Breast epithelium (tissue), 4 donors: Measurements from ENCODE around the gene COX10. TPM values are rescaled to one million over a fixed set of nuclear protein-coding genes. Genes with fewer than 3 reads are reported as not detected.

Experiments used
- DNase-seq, 2 donors: peaks; one replicate each; pipeline ENCODE4 v3.0.0-alpha.2; 2019; ENCODE audit warnings: low spot score in 2 of 2
- H3K27ac ChIP-seq, 2 donors: fragments of 200-600 bp; sonication (generic) in 1 of 2; one replicate each; pipeline ENCODE4 v1.5.1; 2016 to 2019; ENCODE audit warnings: mild to moderate bottlenecking in 1 of 2
- H3K27me3 ChIP-seq, 2 donors: fragments of 200-600 bp; sonication (generic) in 1 of 2; one replicate each; pipeline versions ENCODE4 v1.5.1 to v1.6.0; 2017 to 2019; ENCODE audit warnings: control low read depth in 1 of 2, mild to moderate bottlenecking in 1 of 2
- H3K36me3 ChIP-seq: fragments of 200-600 bp; one replicate; pipeline ENCODE4 v1.5.1; 2019
- H3K4me1 ChIP-seq, 2 donors: fragments of 200-600 bp; sonication (generic); one replicate each; pipeline ENCODE4 v1.5.1; 2016 to 2019; ENCODE audit warnings: control low read depth in 1 of 2
- H3K4me3 ChIP-seq, 3 donors: fragments of 200-600 bp; sonication (generic); 1 replicate in 2 of 3; 2 replicates in 1 of 3; pipeline ENCODE4 v1.5.1; 2016 to 2019; ENCODE audit warnings: mild to moderate bottlenecking in 3 of 3, moderate library complexity in 2 of 3
- H3K9me3 ChIP-seq, 2 donors: fragments of 200-600 bp; sonication (generic) in 1 of 2; one replicate each; pipeline ENCODE4 v1.5.1; 2016 to 2019; ENCODE audit warnings: control low read depth in 1 of 2
- CTCF ChIP-seq, 3 donors: fragments of 450-650 bp; IDR thresholded peaks; one replicate each; pipeline ENCODE4 v1.5.1; 2016 to 2017; ENCODE audit warnings: antibody characterized with exemption in 3 of 3, mild to moderate bottlenecking in 3 of 3, moderate library complexity in 3 of 3
- POLR2A ChIP-seq: fragments of 450-650 bp; IDR thresholded peaks from one replicate; pipeline ENCODE4 v1.6.1; 2016; ENCODE audit warnings: antibody characterized with exemption, mild to moderate bottlenecking, moderate library complexity
- POLR2AphosphoS5 ChIP-seq, 3 donors: sonication (generic); formaldehyde crosslinking; IDR thresholded peaks; one replicate each; pipeline ENCODE4 v1.6.1; 2017; ENCODE audit warnings: antibody characterized with exemption in 3 of 3
- intact Hi-C: fragments of 100-400 bp; cut with DNase I; formaldehyde crosslinking; loops from one replicate; pipeline ENCODE4 v1.15.1; 2023; ENCODE audit warnings: low total_unique reads
- total RNA-seq, 3 donors: library from RNA; depleted of rRNA; stranded (reverse); fragments of >200 nt; gene quantifications; one replicate each; pipeline ENCODE4 v1.1.0, GENCODE V29; 2016

The COX10 gene
- total RNA-seq, 3 donors from 2014 or later: 18.0 to 30.6 (median 18.2) TPM

- Histone ChIP-seq H3K9me3 (no peaks in the 10 kb centered on the region), H3K27me3 (no peaks in the 10 kb centered on the region), H3K27ac (no peak overlapping the region), H3K4me1 (no peaks in the 10 kb centered on the region), H3K4me3 (no peak overlapping the region), H3K36me3 (no peaks in the 10 kb centered on the region)
- intact Hi-C loops: no loop called here
- TF ChIP-seq POLR2A (no peak), POLR2AphosphoS5 (IDR thresholded peaks at IDR 0.05) (no peak), CTCF (IDR thresholded peaks at IDR 0.05) (no peak)
- no peak for DNase-seq
These were observed 175.7 kb downstream of the COX10 start for GRCh38 chr17:14245002-14245401.

GRCh38 chr17:14245629-14246028 is 176.3 kb downstream of the COX10 start:
- Histone ChIP-seq H3K27ac (no peak overlapping the region), H3K36me3 (no peaks in the 10 kb centered on the region), H3K27me3 (no peaks in the 10 kb centered on the region), H3K4me1 (no peaks in the 10 kb centered on the region), H3K9me3 (no peaks in the 10 kb centered on the region), H3K4me3 (no peak overlapping the region)
- no peak for TF ChIP-seq CTCF (IDR thresholded peaks at IDR 0.05)
- TF ChIP-seq POLR2AphosphoS5 (IDR thresholded peaks at IDR 0.05): no peak
- no peak for TF ChIP-seq POLR2A
- DNase-seq: no peak
- intact Hi-C loops: no loop called here

Other genes starting within 250 kb of the COX10 start
- not detected for gene CDRT15, start 167.4 kb downstream of the COX10 start, total RNA-seq
- gene HS3ST3B1, start 231.6 kb downstream of the COX10 start, total RNA-seq: 1 to 10 TPM in 2 of 3 donors, under 1 TPM in 1; 0.96 to 3.6 (median 2.8) TPM